NOMO-1 treated with DMSO at 0.1 percent for 48 hours (cell line): ENCODE results near the gene FAM170B.

Experiments used
- DNase-seq: peaks from one replicate; lab custom pipeline; 2025; ENCODE audit not compliant: unreplicated experiment; lab: John Stamatoyannopoulos, UW

The FAM170B gene

DNA sequence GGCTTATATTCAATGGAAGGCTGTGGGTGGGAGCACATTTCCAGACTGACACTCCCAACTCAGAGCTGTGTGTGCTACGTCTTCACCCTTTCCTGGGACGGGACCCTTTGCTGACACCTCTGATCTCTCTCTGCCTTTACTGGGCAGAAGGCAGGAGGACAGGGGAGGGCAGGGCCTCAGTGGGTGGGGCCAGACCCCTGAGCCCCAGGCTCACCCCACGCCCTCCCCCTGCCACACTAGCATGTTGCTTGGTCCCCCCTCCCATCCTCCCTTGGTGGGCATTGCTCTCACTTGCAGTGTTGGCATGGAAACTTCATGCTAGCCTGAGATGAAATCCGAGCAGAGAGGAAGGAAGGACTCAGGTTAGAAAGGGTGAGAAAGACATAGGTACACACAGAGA is 36.0 kb upstream of the FAM170B start:
- no peak for DNase-seq

DNA sequence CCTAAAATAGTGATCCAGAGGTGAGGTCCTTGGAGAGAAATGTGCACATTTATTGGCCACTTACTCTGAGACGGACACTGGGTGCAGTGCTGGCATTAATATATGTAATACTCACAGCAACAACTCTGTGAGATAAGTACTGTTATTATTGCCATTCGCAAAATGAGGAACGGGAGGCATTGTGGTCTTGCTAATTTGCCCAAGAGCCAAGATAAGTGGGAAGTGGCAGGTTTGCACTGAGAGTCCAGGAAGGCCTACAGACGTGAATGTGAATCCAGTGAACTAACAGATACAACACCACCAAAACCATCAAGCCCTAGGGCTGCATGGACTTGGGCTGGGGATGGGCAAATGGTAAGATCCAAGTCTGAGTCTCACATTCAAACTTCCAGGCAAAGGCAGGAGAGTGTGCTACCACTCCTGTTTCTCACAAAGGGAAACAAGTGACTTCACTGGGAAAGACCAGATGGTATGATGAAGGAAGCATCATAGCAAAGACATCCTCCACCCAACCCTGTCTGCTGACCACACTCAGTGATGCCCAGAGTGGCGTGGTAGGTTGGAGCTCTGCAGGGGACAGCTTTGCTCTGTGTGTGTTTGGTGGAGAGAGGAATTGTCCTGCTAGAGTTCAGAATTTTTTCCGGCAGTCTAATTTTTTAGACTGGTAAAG is 35.1 kb upstream of the FAM170B start:
- peak; percentile 60 for DNase-seq

DNA sequence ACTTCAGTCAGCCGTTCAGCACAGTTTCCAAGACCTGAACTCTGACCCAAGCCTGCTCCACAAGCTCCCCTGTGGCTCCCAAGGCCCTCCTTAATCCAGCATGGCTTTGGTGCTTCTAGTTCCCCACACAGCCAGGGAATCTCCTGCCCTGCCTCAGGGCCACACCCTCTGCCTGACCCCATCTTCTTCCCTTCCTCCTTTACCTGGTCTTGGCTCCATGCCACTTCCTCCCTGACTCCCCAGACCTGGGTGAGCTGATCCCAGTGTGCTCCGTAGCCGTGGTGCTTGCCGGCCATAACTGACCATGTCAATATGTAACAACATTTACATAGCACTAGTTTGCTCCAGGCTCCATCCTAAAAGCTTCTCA is 34.3 kb upstream of the FAM170B start:
- DNase-seq = no peak

DNA sequence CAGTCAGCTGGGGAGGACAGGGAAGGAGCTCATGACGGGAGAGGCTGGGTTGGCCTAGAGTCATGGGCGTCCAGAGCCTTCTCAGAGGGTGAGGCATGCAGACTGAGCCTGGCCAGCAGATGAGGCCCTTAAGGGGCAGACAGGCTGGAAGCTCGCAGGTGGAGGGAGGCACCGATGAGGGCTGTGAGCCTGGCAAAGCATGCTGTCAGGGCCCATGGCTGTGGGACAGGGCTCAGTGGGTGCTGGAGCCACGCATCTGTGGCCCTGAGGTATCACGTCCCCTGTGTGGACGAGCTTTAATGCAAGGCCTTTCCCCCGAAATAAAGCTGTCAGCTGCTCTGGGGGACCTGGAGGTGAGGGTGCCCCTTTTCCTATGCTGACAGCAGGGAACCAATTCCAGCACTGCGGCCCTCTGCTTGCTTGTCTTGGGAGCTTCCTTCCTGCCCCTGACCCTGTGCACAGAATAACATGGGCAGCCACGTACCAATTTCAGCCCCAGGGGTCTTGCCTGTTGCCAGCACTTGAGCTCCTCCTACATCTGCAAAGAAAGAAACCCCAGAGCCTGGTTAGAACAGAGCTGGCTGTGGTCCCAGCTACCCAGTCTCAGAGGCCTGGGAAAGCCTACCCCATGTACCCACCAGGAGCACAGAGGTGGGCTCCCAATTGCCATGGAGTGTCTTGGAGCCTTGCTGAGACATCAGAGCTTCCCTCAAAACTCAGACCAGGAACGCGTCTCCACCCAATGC is 33.8 kb upstream of the FAM170B start:
- DNase-seq = no peak

DNA sequence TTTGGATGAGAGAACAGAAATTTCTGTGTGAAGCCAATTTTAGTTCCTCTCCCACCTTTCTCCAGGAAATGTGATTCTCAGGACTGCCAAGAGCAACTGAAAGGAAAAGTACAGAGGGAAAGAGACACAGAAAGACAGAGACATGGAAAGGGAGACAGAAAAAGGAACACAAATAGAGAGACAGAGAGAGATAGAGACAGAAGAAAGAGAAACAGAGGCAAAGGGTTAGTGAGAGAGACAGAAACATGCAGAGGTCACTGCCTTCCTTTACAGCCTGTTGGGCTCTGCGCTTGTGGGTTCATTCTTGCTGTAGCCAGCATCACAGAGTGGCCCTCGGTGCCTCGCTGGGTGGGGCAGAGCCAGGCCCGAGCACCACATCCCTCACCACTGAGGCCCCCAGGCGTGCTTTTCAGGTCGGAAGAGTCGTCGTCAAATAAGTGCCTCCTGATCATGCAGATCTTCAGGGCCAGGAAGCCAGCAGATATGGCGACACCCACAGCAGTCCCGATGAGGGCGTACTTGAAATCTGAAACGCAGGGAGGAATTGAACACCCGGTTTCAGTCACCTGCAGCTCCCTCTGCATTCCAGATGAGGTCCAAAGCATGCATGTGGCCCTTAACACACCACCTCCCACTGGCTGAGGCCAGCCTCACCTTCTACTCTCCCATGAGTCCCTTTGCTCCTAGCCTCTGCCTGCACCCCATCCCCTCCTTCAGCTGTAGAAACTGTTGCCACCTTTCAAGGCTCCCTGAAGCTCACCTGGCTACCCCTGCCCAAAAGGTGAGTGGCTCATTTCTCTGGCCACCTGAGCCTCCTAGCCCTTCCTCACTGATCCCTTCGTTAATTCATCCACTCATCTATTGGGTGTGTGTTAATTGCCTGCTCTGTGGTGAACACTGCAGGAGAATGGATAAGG is 32.9 kb upstream of the FAM170B start:
- DNase-seq = no peak

DNA sequence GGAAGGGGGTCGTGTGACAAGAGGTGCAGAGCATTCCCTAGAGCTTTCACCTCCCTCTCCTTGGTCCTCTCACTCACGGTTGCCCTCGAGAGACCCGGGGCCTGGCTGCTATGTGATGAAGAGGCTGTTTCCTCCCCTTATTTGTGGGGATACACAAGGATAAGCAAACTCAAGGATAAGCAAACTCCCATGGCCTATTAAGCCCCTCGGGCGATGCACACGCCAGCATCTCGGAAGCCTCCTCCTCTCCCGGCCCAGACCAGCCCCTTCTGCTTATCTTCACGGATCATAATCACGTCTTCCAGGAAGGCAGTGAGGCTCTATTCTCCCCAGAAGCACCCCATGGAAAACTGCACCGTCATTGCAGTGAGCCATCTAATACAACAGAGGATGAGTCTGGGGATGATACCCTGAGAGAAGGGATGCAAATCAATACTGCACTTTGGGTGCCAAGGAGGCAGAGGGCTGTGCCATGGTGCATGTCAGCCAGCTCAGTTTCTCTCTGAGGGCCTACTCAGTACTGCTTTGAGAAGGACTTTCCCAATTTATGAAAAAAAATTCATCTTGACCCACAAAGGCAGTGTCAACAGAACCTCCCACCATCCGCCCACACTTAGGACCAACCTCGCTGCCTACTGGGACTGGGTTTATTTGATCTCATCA is 32.1 kb upstream of the FAM170B start:
- no peak for DNase-seq

DNA sequence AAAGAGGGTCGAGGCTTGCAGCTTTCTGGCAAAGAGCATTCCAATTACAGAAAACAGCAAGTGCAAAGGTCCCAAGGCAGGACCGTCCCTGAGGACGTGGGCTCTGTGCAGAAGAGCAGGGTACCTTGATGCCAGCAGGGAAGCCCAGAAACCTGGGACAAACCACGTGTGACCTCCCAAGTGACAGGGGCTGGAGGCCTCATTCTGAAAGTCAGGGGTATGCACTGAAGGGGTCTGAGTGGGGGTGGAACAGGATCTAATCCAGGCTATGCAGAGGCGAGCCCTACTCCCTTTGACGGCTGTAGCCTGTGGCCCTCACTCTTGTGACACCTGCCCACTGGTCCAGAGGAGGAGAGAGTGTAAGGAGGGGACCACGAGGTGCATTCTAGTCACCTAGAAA is 31.4 kb upstream of the FAM170B start:
- DNase-seq = no peak

DNA sequence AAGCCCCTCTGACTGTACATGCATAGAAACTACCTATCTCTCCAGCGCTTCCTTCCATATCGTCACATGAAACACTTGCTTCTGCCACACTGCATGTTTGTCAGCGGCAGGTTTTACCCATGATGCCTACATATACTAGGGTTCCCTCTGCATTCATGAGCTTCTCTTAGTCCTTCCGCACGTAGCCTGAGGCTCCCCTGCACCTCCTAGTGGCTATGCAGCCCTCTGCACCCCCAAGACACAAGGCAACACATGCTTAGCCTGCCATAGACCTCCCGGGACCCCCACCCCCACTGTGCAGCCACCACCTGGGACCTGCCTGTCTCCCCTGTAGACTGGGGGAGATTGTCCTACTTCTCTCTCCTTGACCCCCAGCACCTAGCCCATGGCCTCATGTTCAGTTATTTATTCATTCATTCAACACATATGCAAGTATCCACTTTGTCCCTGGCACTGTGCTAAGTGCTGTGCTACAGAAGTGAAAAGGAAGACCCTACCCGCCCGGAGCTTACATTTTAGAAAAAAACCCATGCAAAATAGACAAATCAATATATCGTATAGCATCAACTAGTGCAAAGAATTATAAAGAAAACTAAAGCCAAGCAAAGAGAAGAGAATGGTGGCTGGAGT is 30.9 kb upstream of the FAM170B start:
- peak; percentile 47 for DNase-seq

DNA sequence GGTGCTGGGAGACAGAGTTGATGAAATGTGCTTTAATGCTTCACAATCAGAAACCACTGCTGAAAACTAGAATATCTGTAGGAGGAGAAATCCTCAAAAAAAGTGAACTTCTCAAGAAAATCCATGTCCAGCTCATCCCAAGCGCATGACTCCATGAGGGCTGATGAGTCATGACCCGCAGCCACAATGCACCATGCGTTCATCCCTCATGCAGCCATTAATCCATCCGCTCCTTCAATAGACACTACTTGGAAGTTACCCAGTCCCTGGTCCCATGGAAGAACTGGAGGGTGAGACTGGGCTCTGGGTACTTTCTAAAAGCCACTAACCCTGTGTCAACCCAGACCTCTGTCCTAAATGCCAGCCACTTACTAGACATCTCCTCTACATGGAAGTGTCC is 29.9 kb upstream of the FAM170B start:
- no peak for DNase-seq

DNA sequence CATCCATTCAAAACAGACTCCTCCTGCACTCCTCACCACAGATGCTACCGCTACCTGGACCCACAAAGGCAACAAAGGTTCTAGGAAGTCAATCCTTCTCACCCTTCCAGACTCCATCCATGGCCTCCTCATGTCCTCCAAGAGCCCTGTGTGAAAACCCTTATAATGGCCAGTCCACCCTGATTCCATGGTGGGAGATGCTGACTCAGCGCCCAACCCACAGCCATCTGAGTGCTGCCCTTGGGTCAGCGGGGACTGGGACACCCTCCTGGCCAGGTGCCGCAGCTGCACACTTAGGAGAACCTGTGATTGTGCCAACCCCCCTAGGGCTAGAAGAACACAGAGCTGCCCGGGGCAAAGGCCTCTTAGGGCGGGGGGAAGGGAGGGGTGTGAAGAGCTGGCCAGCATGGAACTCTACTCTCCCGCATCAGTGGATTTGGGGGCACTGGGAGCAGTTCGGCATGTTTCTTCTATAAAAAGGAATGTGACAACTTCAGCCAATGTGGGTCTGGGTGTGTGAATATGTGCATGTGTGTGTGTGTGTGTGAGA is 29.0 kb upstream of the FAM170B start:
- no peak for DNase-seq

DNA sequence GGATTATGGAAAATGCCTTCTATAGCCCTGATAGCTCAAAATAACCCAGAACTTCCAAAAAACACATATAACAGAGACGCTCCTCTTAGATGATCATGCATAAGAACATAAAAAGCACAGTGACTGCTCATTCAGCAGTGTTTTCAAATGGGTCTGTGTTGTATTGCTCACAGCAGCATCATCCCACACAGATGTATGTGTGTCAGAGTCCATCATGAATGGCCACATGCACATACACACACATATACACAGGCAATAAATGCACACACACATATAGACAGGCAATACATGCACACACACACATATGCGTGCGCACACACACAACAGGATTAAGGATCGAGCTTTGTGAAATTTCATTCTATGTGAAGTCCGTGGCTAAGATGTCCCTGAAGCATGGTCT is 28.2 kb upstream of the FAM170B start:
- no peak for DNase-seq

DNA sequence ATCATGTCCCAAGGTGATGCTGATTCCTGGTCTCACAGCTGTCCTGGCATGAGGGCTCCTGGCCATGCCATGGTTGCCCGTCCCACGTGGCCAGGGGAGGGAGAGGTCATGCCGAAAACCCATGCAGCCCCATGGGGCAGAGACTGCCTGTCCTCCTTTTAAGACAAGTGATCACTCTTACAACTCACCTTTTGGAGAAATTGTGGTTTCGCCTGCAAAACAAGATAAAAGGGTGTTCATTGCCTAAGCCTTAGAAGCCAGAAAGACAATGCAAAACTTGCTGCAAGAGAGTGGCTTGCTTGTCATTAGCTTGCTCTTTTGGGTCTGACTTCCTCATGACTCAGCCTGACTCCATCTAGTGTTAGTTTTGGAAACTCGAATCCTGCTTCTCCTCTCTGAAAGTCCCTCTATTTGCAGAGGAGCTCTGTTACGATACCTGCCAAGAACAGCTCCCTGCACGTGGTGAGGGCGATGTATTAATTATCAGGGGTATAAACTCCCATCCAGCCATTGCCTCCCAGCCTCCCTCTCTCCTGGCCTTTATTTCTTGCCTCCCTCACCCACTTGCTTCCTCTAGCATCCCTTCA is 27.7 kb upstream of the FAM170B start:
- DNase-seq = peak; percentile 17

DNA sequence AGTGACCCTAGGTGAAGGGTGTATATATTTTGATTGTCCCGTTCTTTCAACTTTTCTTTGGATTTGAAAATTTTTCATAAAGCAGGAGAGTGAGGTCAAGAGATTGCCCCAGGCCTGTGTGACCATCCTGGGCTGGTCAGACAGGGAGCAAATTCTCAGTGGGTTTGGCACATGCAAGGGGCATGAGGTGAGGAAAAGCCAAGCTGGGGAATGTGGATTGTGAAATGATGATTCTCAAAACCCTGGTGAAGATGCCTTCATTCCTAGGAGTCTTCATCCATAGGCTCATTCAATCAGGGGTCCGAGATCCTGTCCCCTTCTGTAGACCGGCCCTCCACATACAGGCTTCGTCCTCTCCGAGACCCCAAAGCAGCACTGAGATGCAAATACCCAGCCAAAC is 27.0 kb upstream of the FAM170B start:
- DNase-seq = no peak

DNA sequence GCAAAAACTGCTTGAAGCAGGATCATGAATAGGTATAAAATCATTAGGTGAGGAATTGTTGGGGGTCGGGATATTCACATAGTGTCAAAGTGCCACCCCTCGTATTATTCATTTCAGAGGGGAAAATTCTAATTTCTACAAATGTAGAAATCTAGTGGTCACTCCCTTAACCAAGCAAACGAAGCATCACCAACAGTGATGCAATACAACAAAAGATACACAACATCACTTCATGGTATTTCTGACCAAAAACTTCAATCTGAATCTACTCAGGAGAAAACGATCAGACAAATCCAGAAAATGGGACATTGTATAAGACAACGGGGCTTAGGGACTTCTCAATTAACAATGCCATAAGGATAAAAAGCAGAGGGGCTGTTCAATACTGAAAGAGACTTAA is 26.3 kb upstream of the FAM170B start:
- DNase-seq = no peak

DNA sequence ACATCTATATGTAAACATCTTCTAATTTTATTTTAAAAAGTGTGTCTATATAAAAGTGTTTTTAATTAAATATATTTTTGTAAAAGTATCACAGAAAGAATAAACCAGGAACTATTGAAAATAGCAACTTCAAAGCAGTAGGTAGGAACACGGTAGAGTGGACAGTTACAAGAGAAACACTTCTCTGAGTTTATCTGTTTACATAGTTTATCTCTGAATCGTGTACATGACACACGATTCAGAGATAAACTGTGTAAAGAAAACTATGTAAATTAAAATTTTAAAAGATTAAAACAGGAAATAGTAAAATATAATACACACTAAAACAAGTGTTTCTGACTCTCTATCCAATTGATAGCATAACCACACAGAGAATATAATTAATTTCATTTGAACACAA is 25.1 kb upstream of the FAM170B start:
- no peak for DNase-seq

DNA sequence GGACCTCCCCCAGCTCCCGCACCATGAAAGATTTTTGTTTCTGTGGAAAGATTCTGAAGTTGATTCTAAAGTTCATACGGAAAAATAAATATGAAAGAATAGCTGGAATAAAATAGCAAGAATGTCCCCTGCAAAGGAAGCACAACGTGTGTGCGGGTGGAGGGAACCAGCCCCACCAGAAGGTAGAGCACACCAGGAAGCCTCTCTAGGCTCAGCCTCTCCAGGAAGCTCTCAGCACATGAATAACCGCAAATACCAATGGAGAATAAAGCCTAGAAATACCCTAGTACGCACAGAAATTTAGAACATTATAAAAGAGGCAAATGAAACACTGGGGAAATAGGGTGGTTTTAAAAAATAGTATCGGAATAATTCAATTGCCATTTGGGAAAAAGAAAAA is 24.6 kb upstream of the FAM170B start:
- DNase-seq = no peak

DNA sequence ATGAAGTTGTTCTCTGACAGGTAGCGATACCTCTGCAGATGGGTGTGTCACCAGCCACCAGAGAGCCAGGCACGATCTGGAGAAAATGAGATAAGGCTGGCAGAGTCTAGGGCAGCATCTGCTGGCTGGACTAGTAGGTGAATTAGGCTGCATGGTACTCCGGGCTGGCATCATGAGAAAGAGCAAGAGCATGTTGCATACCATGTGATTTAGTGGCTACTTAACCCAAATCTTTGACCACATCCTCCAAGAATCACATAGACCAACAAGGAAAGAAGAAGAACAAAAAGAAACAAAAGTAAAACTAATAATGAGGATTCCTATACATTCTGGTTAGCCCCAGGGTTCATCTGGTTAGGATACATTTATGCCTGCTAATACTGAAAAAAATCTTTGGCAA is 23.4 kb upstream of the FAM170B start:
- no peak for DNase-seq

DNA sequence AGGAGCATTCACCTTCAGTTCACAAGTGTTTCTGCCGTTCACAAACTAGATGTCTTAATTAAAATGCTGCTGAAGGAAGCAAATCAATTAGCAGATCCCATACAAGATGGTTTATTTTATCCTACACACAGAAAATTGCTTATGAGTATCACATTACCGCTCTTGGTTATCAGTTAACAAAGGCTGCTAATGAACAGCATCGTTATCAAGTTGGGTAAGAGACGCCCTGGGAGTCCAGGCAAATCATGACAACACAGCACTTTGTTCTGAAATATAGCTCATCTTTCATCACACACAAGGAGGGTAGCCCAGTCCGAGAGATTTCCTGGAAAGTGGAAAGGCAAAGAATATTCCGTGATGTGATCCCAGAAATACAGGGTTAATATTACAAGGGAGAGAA is 20.8 kb upstream of the FAM170B start:
- no peak for DNase-seq

DNA sequence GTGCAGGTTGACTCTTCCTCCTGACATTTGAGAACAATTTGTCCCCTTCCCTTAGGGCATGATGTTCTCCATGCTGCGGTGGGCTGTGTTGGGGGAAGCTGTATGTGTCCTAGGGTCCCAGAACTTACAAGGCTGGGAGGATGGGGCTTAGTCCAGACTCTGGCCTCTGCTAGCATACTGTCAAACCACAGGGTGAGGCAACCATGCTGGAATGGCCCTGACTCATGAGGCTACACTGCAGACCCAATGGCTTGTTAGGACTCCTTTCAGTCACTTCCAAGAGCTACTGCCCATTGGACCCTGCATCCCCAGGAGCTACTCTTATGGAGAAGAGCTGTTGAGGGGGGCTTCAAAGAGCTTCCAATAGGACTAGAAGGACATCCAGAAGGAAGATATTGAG is 20.1 kb upstream of the FAM170B start:
- no peak for DNase-seq

DNA sequence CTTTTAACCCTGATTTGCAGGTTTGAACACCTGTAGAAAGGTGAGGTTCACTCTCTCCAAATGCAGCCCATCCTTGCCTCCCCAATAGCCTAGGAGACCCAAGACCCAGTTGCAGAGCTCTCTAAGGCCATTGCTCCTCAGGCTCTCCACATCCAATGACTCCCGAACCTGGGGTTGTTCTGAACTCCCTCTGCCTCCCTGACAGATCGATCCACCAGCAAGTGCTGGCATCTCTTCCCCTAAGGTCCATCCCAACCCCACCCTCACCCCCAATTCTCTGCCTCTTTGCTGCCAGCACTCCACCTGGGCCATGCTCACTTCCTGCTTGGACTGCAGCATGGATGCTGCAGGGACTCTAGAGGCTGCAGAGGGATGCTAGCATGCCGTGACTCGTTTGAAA is 19.3 kb upstream of the FAM170B start:
- no peak for DNase-seq
